GM18520 (cell line): ENCODE data around the gene GHITM.
"Not testable (repeated sequence)": the region's sequence is repeated elsewhere in the genome, so short reads cannot be mapped to it uniquely, and the experiment has no call there.

Experiments used
- ATAC-seq: cut with Tn5 transposase; IDR thresholded peaks from one replicate; pipeline ENCODE4 v1.9.1; 2021; ENCODE audit not compliant: unreplicated experiment

GHITM gene

GRCh38 chr10:84175436-84175835 is 36.1 kb downstream of the GHITM start:
- no peak for ATAC-seq

- ATAC-seq: no peak
Measured at GRCh38 chr10:84176351-84176750, 37.0 kb downstream of the GHITM start.

GRCh38 chr10:84176836-84177474 is 37.6 kb downstream of the GHITM start:
- ATAC-seq: no peak

GRCh38 chr10:84177541-84178141 is 38.3 kb downstream of the GHITM start:
- ATAC-seq: peak; percentile 36

- no peak for ATAC-seq
Measured at GRCh38 chr10:84178160-84178609, 38.9 kb downstream of the GHITM start.

GRCh38 chr10:84179059-84179710 is 39.9 kb downstream of the GHITM start:
- peak; percentile 84 for ATAC-seq

- not testable (repeated sequence) for ATAC-seq
Measured at GRCh38 chr10:84180386-84180785, 41.1 kb downstream of the GHITM start.

- ATAC-seq: no peak
Measured at GRCh38 chr10:84181631-84182030, 42.3 kb downstream of the GHITM start.

GRCh38 chr10:84184517-84184916 is 45.2 kb downstream of the GHITM start:
- no peak for ATAC-seq

- no peak for ATAC-seq
Measured at GRCh38 chr10:84185526-84186175, 46.3 kb downstream of the GHITM start.

- no peak for ATAC-seq
Measured at GRCh38 chr10:84188815-84189214, 49.5 kb downstream of the GHITM start.

GRCh38 chr10:84190621-84191020 is 51.3 kb downstream of the GHITM start:
- ATAC-seq: no peak

- ATAC-seq: no peak
Measured at GRCh38 chr10:84191106-84191505, 51.8 kb downstream of the GHITM start.

GRCh38 chr10:84193327-84193726 is 54.0 kb downstream of the GHITM start:
- no peak for ATAC-seq

- no peak for ATAC-seq
Measured at GRCh38 chr10:84193846-84194423, 54.6 kb downstream of the GHITM start.

GRCh38 chr10:84194424-84195043 is 55.2 kb downstream of the GHITM start, which contains the start of gene CDHR1:
Gene CDHR1 (plus strand): TSS chr10:84194537. CDS start chr10:84194761, 224 bp downstream.
- peak; percentile 73 for ATAC-seq

- ATAC-seq: no peak
Measured at GRCh38 chr10:84195044-84195830, 55.9 kb downstream of the GHITM start.

- no peak for ATAC-seq
Measured at GRCh38 chr10:84196083-84196482, 56.8 kb downstream of the GHITM start.

- ATAC-seq: no peak
Measured at GRCh38 chr10:84196941-84197340, 57.6 kb downstream of the GHITM start.

GRCh38 chr10:84197643-84198042 is 58.3 kb downstream of the GHITM start:
- ATAC-seq: no peak
